ENCODE data around the gene XYLT1.

Gene XYLT1

DNA sequence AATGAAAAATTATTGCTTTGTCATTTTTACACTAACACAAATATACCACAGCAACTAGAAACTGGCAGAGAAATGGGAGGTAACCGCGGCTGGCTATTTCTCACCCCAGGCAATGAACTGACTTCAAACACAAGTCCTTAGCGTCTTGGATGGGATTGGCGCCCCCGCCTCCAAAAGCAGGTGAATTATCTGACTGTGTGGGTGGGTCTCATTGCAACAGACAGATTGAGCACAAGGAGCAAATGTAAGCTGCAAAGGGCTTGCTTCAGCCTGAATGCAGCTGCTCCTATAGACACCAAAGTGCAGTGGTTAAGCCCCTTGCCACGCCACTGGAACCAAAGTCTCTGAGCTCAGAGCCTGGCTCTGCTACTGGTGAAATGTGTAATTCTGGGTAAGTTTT, 225.0 kb downstream of the XYLT1 start:
- DNase-seq, result no peak

DNA sequence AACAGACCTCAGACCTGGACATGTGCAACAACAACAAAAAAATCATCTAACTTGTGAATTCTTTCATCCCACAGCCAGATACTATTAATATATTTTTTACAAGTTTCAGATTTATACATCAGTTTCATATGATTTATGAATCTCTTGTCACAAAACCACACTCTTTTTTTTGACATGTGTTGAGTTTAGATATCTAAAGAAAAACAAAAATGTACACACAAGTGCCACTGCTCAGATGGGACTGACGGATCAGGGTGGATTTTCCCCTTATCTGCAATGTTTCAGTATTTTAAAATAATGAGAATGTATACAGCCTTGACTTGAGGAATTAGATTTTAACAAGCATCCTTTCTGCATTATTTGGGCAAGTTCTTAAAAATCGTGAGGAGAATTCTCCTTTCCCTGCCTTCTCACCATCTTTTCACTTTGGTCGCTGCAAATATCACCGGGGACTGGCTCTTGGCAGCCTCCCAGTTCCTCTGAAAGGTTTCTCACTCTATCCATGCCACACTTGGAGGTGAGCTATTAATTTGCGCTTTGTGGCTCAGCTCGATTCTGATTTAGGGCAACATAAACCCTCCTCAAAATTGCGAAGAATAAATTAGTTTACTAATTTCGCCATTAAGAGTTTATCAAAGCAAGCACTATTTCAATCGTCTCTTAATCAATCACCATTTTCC, 225.7 kb downstream of the XYLT1 start:
- no peak for DNase-seq

DNA sequence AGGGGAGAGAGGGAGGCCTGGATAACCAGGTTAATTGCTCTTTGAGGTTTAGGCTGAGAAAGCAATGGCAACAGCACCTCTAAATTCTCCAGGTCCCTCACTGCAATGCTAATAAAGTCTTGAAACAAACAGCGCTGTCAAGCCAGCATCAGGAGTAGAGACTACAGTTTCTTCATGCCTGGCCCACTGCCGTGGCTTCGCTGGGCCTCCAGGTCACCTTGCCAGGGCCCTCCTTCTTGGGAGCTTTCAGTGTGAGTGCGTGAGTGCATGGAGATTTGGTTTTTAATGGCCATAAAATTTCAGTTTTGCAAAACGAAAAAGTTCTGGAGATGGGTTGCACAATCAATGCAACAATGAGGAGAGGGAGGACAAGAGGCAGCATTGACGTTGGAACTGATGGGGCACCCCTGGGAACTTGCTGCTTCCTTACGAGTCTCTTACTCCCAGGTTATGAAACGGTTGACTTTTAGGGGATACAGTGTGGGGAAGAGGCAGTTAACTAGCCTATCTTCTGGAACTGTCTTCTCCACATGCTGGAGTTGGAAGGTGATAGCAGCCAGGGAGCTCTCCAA, 229.4 kb downstream of the XYLT1 start:
- DNase-seq, result no peak

DNA sequence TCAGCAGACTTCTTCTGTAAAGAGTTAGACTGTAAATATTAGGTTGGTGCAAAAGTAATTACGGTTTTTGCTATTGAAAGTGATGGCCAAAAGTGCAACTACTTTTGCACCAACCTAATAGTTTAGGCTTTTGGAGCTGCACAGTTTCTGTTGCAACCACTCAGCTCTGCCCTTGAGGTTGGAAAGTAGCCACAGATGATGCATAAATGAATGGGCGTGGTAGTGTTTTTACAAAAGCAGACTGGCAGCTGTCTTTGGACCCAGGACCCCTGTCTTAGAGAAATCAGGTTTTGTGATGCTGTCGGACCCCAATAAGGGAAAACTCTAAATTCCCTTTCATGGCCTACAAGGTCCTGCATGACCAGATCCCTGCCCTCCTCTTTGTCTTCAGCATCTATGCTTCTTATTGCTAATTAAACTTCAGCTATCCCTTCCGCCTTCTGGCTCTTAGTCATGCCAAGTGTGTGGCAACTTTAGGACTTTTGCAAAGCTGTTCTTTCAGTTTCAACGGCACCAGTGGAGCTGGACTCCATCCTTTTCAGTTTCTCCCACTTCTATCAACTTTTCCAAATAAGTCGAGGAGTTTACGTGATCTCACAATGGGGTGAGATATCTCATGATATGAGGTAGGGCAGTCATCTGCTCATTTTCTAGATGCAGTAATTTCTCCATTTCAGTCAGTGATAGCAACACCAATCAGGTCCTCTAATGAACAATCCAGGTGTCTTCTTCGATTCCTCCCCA, 232.3 kb downstream of the XYLT1 start:
- DNase-seq, result no peak

DNA sequence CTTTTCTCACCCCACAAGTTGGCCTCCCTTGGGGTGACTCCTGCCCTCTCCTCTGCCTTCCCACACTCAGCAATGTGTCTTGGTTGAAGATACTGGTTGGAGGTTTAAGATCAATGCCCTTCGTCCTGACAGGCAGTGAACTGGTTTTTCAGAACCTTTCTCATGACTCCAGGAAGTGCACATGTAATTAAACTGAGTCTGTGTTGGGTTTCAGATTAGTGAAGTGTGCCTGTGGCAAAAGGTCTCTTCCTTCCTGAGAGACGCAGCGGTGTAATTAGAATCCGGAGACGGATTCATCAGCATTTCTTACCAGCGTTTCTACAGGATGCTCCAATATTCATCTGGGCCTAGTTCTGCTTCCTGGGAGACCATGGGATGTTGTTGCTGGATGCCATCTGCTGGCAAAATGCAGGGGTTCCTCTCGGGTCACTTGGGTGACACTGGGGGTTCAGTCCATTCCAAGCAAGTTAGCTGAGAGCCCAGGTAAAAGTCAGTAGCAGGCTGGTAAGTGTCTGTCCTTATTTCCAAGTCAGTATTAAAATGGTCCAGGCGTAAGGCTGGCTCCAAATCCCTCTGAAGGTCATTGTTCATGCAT, 233.3 kb downstream of the XYLT1 start:
- no peak for DNase-seq

DNA sequence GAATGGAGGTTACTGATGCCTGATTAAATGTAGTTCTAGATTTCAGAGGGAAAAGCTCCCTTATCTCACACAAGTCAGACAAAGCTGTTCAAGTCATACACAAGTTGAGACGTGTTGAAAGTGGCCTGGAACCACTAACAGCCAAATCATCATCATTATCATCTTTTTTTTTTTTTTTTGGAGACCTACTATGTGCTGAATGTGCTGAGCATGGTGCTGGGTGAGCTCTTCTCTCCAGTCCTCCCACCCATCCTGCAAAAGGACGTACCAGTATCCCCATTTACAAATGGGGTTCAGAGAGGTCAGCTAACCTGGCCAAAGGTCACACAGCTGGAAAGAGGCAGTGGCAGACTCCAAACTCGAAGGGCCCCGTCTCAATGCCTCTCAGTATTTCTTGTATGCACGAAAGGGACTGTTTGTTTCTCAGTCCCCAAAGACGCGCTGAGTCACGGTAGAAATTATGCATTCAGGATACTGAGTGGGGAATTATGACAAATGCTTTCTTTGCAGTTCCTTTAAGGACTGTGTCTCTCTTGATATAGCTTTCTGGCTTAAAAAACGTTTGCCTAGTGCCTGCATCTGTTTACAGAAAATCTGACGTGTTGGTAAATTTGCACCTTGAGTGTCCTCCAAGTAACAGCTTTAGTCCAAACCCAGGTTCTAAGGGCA, 235.5 kb downstream of the XYLT1 start:
- DNase-seq, result no peak

DNA sequence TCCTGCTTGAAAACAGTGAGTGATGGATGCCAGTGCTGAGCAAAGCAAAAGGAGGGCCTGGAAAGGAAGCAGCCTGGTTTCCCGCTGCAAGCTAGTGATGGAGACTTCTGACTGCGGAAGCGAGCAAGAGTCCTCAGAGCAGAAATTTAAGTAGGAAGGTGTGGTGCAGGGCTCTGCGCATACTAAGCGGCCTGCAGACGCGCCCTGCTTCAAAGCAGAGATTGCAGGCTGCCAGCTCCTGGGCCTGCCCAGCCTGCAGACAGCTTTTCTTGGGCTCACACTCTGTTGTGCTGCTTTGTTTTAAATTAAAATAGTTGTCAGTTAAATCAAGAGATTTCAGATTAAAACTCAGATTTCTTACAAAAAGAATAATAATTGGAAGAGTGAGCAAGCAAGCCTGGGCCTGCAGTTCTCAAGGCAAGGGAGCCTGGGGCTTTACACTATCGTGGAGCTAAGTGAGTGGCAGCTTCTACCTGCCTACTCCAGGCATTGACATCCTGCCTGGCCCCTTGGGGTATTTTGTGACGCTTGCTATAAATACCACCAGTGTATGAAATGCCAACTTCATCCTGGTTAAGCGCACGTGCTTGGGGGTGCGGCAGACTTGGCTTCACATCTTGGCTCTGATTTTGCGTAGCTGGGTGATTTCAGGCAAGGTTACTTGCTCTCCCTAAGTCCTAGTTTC, 237.3 kb downstream of the XYLT1 start:
- DNase-seq, result no peak

DNA sequence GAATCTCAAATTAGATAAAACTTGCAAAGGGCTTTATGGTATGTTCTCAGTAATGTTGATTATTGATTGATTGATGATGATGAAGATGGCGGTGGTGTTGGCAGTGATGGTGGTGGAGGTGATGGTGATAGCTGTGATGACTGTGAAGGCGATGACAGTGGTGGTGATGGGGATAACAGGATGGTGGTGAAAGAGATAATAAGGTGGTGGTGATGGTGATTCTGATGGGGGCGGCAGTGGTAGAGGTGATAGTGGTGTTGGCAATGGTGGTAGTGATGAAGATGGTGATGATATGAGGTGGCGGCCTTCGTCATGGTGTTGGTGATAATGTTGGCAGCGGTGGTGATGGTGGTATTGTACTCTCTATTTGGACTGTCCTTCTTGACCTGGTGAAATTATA, 238.3 kb downstream of the XYLT1 start:
- DNase-seq, result no peak

DNA sequence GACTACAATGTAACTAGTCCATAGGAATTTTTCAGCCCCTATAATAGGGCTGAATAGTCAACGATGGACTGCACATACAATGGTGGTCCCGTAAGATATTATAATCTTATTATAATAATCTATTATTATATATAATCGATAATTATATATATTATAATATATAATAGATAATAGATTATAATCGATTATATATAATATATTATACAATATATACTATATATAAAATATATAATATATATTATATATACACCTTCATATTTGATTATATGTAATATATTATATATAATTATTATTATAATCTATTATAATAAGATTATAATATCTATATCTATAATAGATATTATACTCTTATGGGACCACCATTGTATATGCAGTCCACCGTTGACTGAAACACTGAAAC, 238.8 kb downstream of the XYLT1 start:
- DNase-seq, result no peak

DNA sequence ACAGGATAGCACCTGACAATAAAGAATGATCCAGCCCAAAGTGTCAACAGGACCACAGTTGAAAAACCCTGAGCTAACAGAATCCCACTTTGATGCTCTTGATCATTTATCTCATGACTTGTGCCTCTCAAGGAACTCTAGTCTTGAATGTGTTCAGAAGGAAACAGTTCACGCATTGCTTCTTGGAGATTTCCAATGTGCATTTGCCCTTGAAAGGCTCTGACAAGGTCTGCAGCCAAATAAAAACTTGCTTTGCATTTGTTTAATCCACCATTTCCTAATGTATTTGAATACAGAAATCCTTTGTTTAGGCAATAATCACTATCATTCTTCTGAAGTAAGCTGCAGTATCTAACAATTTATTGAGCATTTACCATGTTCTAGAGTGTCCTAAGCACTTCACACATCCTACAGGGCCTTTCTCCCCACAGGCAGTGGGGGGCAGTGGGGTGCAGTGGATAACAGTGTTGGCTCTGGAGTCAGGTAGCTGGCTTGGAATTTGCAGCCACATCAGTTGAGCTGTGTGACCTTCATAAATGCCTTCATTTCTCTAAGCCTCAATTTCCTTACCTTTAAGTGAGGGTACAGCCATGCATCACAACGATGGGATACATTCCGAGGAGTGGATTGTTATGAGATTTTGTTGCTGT, 239.7 kb downstream of the XYLT1 start:
- no peak for DNase-seq

DNA sequence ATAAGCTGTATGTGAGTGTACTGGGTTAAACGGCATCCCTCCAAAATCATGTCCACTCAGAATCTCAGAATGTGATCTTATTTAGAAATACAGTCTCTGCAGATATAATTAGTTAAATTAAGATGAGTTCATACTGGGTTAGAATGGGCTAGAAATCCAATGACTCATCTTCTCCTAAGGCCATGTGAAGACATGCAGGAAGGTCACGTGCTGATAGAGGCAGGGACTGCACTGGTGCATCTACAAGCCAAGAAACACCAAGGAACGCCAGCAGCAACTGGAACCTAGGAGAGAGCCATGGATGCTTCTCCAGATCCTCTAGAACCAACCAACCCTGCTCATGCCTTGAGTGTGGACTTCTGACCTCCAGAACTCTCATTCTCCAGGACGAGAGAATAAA, 241.0 kb downstream of the XYLT1 start:
- DNase-seq, result no peak

DNA sequence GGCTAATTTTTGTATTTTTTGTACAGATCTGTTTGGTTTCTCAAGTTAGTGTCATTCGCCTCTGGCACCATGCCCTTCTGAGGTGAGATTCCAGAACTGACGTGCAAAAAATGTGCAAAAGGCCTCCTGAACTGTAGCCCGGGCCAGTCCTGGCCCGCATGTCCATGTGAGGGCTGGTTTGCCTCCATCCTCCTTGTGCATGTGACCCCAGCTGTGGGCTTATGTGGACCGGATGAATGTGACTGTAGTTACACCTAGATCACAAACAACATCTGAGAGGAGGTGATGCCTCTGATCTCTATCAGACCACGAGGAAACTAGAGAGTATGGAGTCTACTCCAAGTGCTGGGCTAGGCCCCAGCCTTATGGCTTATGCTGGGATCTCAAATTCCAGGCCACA, 241.6 kb downstream of the XYLT1 start:
- no peak for DNase-seq

DNA sequence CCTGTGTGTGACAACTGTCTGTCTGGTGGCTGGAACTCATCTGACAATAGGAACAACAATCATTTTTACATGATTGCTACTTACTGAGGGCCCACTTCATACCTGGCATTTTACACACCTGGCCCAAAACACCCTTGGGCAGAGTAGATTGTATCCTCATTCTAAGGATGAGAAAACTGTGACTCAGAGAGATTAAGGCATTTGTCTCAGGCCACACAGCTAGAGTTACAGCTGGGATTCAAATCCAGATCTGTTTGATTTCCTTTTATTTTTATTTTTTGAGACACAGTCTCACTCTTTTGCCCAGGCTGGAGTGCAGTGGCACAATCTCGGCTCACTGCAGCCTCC, 242.1 kb downstream of the XYLT1 start:
- DNase-seq, result no peak

DNA sequence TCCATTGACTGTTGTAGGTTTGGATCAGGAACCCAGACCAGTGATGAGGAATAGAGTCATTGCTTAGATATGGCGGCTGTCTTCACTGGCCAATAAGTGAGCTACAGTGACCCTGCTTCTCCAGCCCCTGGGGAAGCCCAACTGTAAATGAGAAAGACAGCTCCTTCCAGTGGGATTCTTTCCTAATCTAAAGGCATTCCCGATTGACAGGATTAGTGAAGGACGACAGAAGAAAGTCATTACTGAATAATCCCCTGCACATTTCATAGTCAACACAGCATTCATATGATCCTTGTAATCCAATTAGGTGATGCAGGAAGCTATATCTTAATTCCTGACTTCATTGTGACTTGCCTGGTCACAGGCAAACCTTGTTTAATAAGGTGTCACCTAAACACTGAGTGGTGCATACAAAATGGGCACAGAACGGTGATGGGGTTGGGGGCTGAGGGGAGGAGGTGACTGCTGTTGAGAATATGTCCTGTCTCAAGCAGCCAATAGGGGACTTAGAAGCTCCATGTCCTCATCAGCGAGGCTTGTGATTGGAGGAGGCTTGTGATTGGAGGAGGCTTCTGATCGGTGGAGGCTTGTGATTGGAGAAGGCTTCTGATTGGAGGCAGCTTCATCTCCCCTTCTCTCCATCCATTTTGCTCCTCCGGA, 242.6 kb downstream of the XYLT1 start:
- DNase-seq, result no peak

DNA sequence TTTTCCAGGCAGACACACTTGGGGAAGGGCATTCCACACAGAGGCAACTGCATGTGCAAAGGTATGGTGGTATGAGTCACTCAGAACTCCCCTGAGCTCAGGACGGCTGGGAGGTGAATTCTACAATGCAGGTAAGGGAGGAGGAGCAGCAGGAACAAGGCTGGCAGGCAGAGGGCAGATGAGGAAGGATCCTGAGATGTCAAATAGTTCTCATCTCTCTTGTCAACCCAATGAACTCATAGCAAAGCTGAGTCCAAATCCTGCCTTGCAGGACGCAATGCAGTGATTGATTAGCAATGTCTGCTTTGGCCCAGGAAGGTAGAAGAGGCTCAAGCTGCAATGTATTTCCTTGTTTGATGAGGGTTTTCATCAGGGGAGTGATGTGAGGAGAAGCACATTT, 243.5 kb downstream of the XYLT1 start:
- DNase-seq, result no peak

DNA sequence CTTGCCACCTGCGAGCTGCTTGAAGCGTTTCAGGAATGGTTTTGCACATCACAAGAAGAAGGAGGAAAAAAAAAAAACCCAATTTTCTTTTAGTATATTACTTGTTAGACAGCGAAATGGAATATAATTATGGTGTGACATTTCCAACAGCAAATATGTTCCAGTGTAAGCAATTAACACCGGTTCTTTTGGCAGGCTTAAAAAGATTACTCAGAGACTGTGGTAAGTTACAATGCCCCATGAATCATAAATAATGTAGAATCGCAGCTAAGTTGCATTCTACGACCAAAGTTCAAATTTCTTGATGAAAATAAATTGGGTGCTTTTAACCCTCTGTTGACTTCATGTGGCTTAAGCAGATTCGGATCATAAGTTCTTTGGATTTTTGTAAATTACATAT, 245.2 kb downstream of the XYLT1 start:
- DNase-seq, result no peak

DNA sequence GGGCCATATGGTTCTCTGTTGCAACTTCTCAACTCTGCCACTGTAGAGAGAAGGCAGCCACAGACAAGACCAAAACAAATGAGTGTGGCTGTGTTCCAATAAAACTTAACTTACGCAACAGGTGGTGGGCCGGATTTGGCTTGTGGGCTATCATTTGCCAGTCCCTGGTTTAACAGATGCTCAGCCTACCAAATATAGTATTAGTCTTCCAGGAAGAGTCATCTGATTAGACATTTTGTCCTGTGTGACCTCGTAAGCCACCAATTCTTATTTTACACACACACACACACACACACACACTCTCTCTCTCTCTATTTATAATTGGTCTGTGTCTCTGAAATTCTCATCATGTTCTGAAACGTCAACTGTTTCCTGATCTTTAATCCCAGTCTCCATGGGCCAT, 245.9 kb downstream of the XYLT1 start:
- DNase-seq, result peak; percentile 82

DNA sequence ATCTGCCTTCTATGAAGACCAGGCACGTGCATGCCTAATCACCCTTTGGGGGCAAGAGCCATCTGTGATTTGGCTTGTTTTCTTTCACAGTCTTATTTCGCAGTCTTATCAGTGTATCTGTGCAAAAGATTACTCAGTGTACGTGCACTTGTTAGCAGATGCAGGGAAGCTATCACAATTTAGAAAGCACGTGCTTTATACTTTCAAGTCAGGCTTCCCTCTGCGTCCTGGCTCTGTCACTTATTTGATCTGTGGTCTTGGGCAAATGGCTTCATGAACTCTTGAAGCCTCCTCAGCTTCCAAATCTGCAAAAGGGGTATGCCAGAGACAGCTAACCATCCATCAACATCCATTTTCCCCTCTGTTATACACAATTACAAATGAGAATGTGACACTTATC, 246.4 kb downstream of the XYLT1 start:
- DNase-seq, result no peak

DNA sequence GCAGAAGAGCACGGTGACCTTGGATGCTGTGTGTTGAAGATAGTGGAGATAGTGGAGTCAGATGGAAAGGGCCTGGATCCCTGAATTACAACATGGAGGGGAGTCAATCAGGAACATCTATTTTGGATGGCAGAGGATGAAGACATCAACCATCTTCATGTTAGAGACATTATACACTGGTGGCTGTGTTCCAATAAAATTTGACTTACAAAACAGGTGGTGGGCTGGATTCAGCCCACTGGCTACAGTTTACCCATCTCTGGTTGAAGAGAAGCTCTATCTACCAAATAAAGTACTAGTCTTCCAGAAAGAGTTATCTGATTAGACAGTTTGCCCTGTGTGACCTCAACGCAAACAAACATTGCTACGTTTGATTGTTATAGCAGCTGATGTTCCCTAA, 247.2 kb downstream of the XYLT1 start:
- no peak for DNase-seq

DNA sequence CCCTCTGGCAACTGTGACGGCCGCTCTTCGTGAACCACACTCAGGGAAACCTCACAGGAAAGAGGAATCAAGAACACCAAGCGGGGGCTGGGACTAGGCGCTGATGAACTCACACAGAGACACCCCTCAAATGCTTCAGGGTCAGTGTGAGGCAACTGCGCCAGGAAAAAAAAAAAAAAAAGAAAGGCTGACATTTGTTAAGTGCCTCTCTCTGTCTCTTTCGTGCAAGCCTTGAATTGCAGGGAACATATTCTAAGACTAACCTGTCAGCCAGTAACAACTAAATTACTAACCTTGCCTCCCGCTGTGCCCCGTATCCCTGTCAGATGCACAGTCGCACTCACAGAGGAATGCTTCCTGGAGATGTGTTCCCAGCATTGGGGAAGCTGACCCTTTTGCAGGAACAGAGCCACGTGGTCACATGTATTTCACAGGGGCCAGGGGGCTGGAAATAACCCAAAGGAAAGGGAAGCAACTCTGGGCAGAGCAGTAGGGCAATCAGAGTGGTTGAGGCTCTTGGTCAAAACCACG, 247.8 kb downstream of the XYLT1 start:
- DNase-seq, result peak; percentile 25

DNA sequence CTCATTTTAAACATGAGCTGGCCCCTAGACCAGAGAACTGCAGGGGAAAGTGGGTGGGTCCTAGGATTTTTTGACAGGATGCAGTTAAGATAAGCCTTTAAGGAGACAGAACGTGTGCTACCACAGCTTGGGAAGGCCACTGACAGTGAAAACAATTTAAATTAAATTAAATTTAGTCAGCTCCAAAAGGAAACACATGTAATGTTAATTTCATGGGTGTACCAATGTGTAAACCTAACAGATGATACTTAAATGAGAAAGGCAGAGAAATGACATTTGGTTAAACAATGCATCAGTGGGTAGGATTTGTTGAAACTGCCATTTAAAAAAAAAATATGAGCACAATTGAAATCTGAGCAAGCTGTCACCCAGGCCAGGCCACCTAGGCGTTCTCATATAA, 250.8 kb downstream of the XYLT1 start:
- DNase-seq, result no peak

DNA sequence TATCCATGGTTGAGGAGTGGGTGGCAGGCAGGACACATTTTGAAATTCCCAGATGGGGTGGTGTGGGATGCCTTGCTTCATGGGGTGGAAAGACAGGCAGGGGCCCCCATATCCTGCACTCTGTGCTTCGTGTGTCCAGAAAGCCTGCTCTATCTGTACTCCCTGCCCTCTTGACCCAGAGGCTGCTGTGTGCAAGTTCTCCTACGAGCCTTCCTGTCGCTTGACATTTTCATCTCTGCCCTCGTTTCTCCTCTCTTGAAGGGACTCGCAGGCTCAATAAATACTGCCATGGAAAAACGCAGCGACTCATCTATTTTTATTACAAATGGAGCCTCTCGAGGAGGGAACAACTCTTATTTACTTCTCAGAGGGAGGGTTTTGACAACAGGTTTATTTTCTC, 254.8 kb downstream of the XYLT1 start:
- no peak for DNase-seq

Measured in femur (tissue), 1 donor.